GM12874 (cell line): ENCODE measurements around the gene MYO5C.

Experiments used
- CTCF ChIP-seq: IDR thresholded peaks from 2 replicates; pipeline ENCODE4 v1.5.1; 2011; ENCODE audit warnings: low read depth, mild to moderate bottlenecking, control low read depth, low read length, moderate library complexity; ENCODE audit not compliant: insufficient read depth

MYO5C gene

GRCh38 chr15:52290800-52291199 is 4.8 kb downstream of the MYO5C start:
- TF ChIP-seq CTCF: no peak

GRCh38 chr15:52290329-52290728 is 5.3 kb downstream of the MYO5C start:
- no peak for TF ChIP-seq CTCF

DNA sequence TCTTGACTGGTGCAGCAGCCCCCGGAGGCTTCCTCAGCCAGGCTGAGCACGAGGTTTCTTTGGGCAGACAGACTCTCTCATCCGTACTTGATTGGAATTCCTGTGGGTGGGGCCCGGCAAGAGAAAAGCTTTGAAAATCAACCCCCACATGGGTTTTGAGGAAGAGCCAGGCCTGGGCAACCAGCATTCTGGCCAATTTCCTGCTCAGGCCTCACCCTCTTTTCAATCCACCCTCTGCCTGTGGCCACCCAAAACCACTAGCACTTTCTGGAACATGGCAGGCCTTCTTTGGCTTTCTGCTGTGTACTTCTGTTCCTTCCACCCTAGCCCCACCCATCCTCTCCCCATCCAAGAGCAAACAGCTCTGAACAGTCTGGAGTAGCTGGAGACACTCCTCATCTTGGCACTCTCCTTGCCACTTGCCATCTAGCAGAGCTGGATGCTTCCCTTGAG is 5.9 kb downstream of the MYO5C start:
- TF ChIP-seq CTCF: no peak

- TF ChIP-seq CTCF: no peak
These were observed 6.6 kb downstream of the MYO5C start for GRCh38 chr15:52288986-52289385.

GRCh38 chr15:52288051-52288942 is 7.3 kb downstream of the MYO5C start:
- no peak for TF ChIP-seq CTCF

- TF ChIP-seq CTCF: no peak
These were observed 8.5 kb downstream of the MYO5C start for GRCh38 chr15:52287114-52287513.

GRCh38 chr15:52284164-52284563 is 11.4 kb downstream of the MYO5C start:
- no peak for TF ChIP-seq CTCF
